Measurements from ENCODE around the gene DNMT1.

DNMT1 gene

GRCh38 chr19:10227026-10227971, 32.5 kb upstream of the DNMT1 start:
- FAIRE-seq: no peak
- no peak for TF ChIP-seq POLR2A (IDR thresholded peaks at IDR 0.05; ENCODE audit: low read depth, low read length)
- no peak for DNase-seq (ENCODE audit: insufficient read length, low spot score)

DNA sequence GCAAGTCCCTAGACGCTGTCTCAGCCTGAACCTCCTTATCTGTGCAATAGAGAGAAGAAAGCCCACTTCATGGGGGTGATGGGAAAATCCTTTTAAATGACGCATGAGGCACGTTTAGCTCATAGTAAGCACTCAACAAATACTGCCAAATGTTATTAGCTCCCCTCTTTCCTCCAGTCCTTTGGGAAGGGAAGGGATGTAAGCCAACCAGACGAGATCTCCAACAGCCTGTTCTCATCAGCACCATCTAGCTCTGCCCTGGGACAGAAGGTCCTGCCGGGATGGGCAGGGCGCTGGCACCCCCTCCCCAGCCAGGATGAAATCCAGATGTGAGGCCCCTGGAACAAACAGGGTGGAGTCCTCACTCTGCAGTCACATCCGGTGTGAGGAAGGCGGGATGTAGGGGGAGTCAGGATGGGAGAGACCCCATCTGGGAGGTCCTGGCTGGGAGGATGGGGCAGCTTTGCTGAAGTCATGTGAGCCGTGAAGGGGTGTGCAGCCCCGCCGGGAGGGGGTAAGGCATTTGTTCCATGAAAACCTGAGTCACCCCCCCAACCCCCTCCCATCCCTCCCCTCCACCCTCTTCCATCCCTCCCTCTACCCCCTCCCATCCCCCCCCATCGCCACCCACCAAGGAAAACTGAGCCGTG, 31.7 kb upstream of the DNMT1 start:
- DNase-seq (ENCODE audit: insufficient read length, low spot score) (no peak), FAIRE-seq (no peak)
- no peak for TF ChIP-seq POLR2A (IDR thresholded peaks at IDR 0.05; ENCODE audit: low read depth, low read length)

DNA sequence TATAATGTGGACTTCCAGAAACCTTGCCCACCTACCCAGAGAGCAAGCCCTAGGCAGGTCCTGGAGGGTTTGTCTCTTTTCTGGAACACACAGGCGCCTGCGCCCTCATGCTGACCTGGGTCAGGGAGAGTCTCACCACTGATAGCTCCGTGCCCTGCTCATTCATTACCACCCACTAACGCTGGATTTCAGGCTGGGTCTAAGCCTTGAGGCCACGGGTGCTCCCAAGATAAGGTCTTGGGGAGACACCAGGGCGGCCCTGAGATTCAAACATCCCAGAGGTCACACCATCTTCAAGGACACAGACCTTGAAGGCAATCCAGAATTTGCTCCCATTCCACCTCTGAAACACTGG, 31.2 kb upstream of the DNMT1 start:
- FAIRE-seq (no peak), DNase-seq (ENCODE audit: insufficient read length, low spot score) (no peak)
- TF ChIP-seq POLR2A (IDR thresholded peaks at IDR 0.05; ENCODE audit: low read depth, low read length): no peak

GRCh38 chr19:10224337-10224736, 29.6 kb upstream of the DNMT1 start:
- no peak for DNase-seq (ENCODE audit: insufficient read length, low spot score)
- no peak for TF ChIP-seq POLR2A (IDR thresholded peaks at IDR 0.05; ENCODE audit: low read depth, low read length)
- no peak for FAIRE-seq

GRCh38 chr19:10223488-10224213, 28.9 kb upstream of the DNMT1 start:
- no peak for DNase-seq (ENCODE audit: insufficient read length, low spot score)
- no peak for TF ChIP-seq POLR2A (IDR thresholded peaks at IDR 0.05; ENCODE audit: low read depth, low read length)
- FAIRE-seq: no peak

GRCh38 chr19:10222201-10222890, 27.6 kb upstream of the DNMT1 start:
- FAIRE-seq (no peak), DNase-seq (ENCODE audit: insufficient read length, low spot score) (no peak)
- TF ChIP-seq POLR2A (IDR thresholded peaks at IDR 0.05; ENCODE audit: low read depth, low read length): no peak

GRCh38 chr19:10220695-10221094, 25.9 kb upstream of the DNMT1 start:
- no peak for FAIRE-seq
- DNase-seq (ENCODE audit: insufficient read length, low spot score): no peak
- TF ChIP-seq POLR2A (IDR thresholded peaks at IDR 0.05; ENCODE audit: low read depth, low read length): no peak

GRCh38 chr19:10219678-10220077, 24.9 kb upstream of the DNMT1 start:
- no peak for TF ChIP-seq POLR2A (IDR thresholded peaks at IDR 0.05; ENCODE audit: low read depth, low read length)
- DNase-seq (ENCODE audit: insufficient read length, low spot score) (no peak), FAIRE-seq (no peak)

DNA sequence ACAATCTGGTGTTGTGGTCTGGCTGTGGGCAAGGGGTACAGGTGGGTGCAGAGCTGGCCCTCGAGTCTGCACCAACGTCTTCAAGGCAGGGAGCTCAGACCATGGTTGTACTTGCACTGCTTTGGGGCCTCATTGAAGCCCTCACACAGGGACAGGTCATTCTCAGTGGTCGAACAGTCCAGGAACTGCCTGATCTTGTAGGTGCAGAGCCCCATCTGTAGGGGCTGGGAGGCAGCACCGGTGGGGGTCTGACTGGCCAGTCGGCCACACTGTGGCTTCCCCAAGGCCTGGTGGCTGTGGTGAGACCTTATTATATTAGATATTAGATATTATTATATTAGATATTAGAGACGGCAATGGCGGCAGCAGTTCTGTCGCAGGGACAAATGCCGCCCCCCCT, 22.3 kb upstream of the DNMT1 start:
- no peak for DNase-seq (ENCODE audit: insufficient read length, low spot score)
- no peak for TF ChIP-seq POLR2A (IDR thresholded peaks at IDR 0.05; ENCODE audit: low read depth, low read length)
- FAIRE-seq: no peak

DNA sequence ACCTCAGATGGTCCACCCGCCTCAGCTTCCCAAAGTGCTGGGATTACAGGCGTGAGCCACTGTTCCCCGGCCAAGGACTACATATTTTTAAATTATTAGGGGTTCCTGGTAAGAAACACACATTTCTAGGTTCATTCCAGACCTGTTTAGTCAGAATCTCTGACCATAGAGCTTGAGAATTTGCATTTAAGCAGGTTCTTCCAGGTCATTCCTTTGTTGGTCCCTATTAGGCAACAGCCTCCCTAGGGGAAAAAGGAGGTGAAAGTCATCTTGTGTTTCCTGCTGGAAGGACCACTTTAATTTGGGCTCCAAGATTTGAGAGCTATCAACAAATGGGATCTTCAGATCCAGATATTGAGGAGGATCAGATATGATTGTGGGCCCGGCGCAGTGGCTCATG, 20.0 kb upstream of the DNMT1 start:
- DNase-seq (ENCODE audit: insufficient read length, low spot score) (no peak), FAIRE-seq (no peak)
- TF ChIP-seq POLR2A (IDR thresholded peaks at IDR 0.05; ENCODE audit: low read depth, low read length): no peak

- TF ChIP-seq POLR2A (IDR thresholded peaks at IDR 0.05; ENCODE audit: low read depth, low read length): no peak
- DNase-seq (ENCODE audit: insufficient read length, low spot score) (no peak), FAIRE-seq (no peak)
Measured at GRCh38 chr19:10211691-10212090, 16.9 kb upstream of the DNMT1 start.

- FAIRE-seq (no peak), DNase-seq (ENCODE audit: insufficient read length, low spot score) (no peak)
- no peak for TF ChIP-seq POLR2A (IDR thresholded peaks at IDR 0.05; ENCODE audit: low read depth, low read length)
Measured at GRCh38 chr19:10211061-10211460, 16.3 kb upstream of the DNMT1 start.

GRCh38 chr19:10209315-10209714, 14.6 kb upstream of the DNMT1 start:
- TF ChIP-seq POLR2A (IDR thresholded peaks at IDR 0.05; ENCODE audit: low read depth, low read length): no peak
- FAIRE-seq (no peak), DNase-seq (ENCODE audit: insufficient read length, low spot score) (no peak)

DNA sequence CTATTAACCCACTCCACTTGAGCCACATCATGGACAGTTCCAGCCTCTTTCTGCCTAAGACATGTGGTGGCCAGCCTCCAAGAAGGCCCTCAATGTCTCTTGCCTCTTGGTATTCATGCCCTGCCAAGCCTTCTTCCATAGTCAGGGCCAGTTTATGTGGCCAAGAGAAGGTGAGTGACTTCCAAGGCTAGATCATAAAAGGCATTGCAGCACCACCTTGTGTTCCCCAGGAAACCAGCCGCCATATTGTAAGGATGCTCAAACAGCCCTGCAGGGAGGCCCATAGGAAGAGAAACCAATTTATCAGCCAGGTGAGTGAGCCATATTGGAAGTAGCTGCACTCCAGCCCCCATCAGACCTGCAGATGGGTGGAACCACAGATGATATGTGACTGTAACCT, 12.3 kb upstream of the DNMT1 start:
- DNase-seq (ENCODE audit: insufficient read length, low spot score) (no peak), FAIRE-seq (no peak)
- TF ChIP-seq POLR2A (IDR thresholded peaks at IDR 0.05; ENCODE audit: low read depth, low read length): no peak

Data from H54 (cell line).